Activated CD4-positive, alpha-beta T cell treated with anti-CD3 and anti-CD28 coated beads, Interleukin-2, amount 50 U/mL, for 24 hours (primary cell): Measurements from ENCODE around the gene FAM110D.

Experiments
- DNase-seq, 2 donors: peaks; one replicate each; pipeline ENCODE4 v3.0.0-alpha.2; 2020; ENCODE audit warnings: low read depth in 1 of 2, low spot score in 1 of 2

FAM110D gene

GRCh38 chr1:26158908-26159742 is at the start of gene FAM110D:
FAM110D (plus strand) TSS chr1:26159079; CDS start chr1:26161292, 2,213 bp downstream.
- no peak for DNase-seq

GRCh38 chr1:26109229-26110164 is 49.4 kb upstream of the FAM110D start:
- no peak for DNase-seq

GRCh38 chr1:26110731-26111529 is 47.9 kb upstream of the FAM110D start:
- peak in 1 of 2 donors; percentile 61 for DNase-seq

- DNase-seq, result peak; percentile 88
Measured at GRCh38 chr1:26111530-26112406, 47.1 kb upstream of the FAM110D start, which contains the start of gene PDIK1L. PDIK1L (plus strand) TSS chr1:26111824; CDS start chr1:26114309, 2,485 bp downstream.

- no peak for DNase-seq
Measured at GRCh38 chr1:26112407-26112775, 46.5 kb upstream of the FAM110D start.

GRCh38 chr1:26114165-26114927 is 44.5 kb upstream of the FAM110D start:
- no peak for DNase-seq

GRCh38 chr1:26119892-26120608 is 38.8 kb upstream of the FAM110D start:
- DNase-seq, result no peak

GRCh38 chr1:26121854-26122773 is 36.8 kb upstream of the FAM110D start:
- no peak for DNase-seq

- DNase-seq, result peak in 1 of 2 donors; percentile 25
Measured at GRCh38 chr1:26122988-26123973, 35.6 kb upstream of the FAM110D start.

GRCh38 chr1:26124418-26125331 is 34.2 kb upstream of the FAM110D start:
- no peak for DNase-seq

GRCh38 chr1:26125382-26125781 is 33.5 kb upstream of the FAM110D start:
- no peak for DNase-seq

- DNase-seq, result no peak
Measured at GRCh38 chr1:26125946-26126320, 32.9 kb upstream of the FAM110D start.

- DNase-seq, result peak in 1 of 2 donors; percentile 55
Measured at GRCh38 chr1:26126321-26127084, 32.4 kb upstream of the FAM110D start.
